K562 (cell line): ENCODE results near the gene FAM43B. TPM values are rescaled to one million over a fixed set of nuclear protein-coding genes. Genes with fewer than 3 reads are reported as not detected.

ENCODE experiments used
- ASH1L ChIP-seq: fragments of 450-650 bp; IDR thresholded peaks from 2 replicates; pipeline ENCODE4 v1.6.1; 2018; ENCODE audit warnings: borderline replicate concordance, mild to moderate bottlenecking, low read depth; ENCODE audit not compliant: partially characterized antibody
- CBX1 ChIP-seq: sonication (generic); IDR thresholded peaks from 2 replicates; pipeline ENCODE4 v1.6.1; 2016; ENCODE audit warnings: antibody characterized with exemption, low read depth, mild to moderate bottlenecking
- ETV5 ChIP-seq: sonication (generic); formaldehyde crosslinking; IDR thresholded peaks from 2 replicates; pipeline ENCODE4 v1.4.0; 2020; ENCODE audit warnings: low read depth, mild to moderate bottlenecking, missing genetic modification reagents
- KDM1A ChIP-seq, 2 experiments: fragments of 450-650 bp; IDR thresholded peaks; 2 replicates each; pipeline ENCODE4 v1.6.1; 2016; ENCODE audit warnings: mild to moderate bottlenecking in 2 of 2
- MED1 ChIP-seq: sonication (generic); formaldehyde crosslinking; IDR thresholded peaks from 2 replicates; pipeline ENCODE4 v1.8.1; 2023; ENCODE audit warnings: missing genetic modification reagents, borderline replicate concordance
- RBM39 ChIP-seq: fragments of 200-400 bp; formaldehyde crosslinking; optimal IDR thresholded peaks from 2 replicates; pipeline ENCODE3; 2018; ENCODE audit warnings: low read depth, low read length
- SIRT6 ChIP-seq: IDR thresholded peaks from one replicate; pipeline ENCODE4 v1.6.1; 2012; ENCODE audit warnings: low read depth, mild to moderate bottlenecking, control low read depth, inconsistent platforms, low read length, moderate library complexity
- TCF3 ChIP-seq: sonication (generic); formaldehyde crosslinking; IDR thresholded peaks from 2 replicates; pipeline ENCODE4 v1.4.0; 2020; ENCODE audit warnings: mild to moderate bottlenecking, missing genetic modification reagents
- YY1 ChIP-seq, 3 experiments: IDR thresholded peaks; 2 replicates each; pipeline ENCODE4 v1.6.1; 2011; ENCODE audit warnings: low read length in 2 of 3, mild to moderate bottlenecking in 2 of 3, moderate library complexity in 2 of 3, borderline replicate concordance in 1 of 3, control low read depth in 1 of 3, low read depth in 1 of 3; ENCODE audit not compliant: insufficient read depth in 3 of 3, insufficient replicate concordance in 2 of 3, control insufficient read depth in 1 of 3, insufficient read length in 1 of 3; ENCODE audit errors: extremely low read depth in 1 of 3
- ZNF143 ChIP-seq: sonication (generic); formaldehyde crosslinking; IDR thresholded peaks from 2 replicates; pipeline ENCODE4 v1.9.0; 2022; ENCODE audit warnings: mild to moderate bottlenecking, missing genetic modification reagents
- ZNF561 ChIP-seq: fragments of 450-650 bp; formaldehyde crosslinking; conservative IDR thresholded peaks from 2 replicates; pipeline ENCODE4 v1.4.0; 2020; ENCODE audit warnings: mild to moderate bottlenecking, moderate library complexity
- ZNF584 ChIP-seq: fragments of 200-800 bp; sonication (Bioruptor generic); IDR thresholded peaks from 2 replicates; pipeline ENCODE4 v1.6.1; 2016; ENCODE audit warnings: low read depth, mild to moderate bottlenecking, missing genetic modification characterization, missing compliant biosample characterization
- polyA plus RNA-seq, 8 experiments: library from polyadenylated mRNA; depleted of rRNA in 4 of 8; stranded (reverse) in 5 of 8; unstranded in 3 of 8; fragments of >200 nt; fragmentation: Nextera tagmentation in 2 of 8; fragmentation: Illumina TruSeq in 1 of 8; extraction: Ambion mirVana in 2 of 8; extraction: Trizol in 1 of 8; gene quantifications; 2 replicates each; pipeline versions ENCODE4 v1.2.1 to v1.2.3, GENCODE V29; 2011 to 2014; ENCODE audit warnings: inconsistent platforms in 1 of 8, missing spikeins in 1 of 8
- total RNA-seq, 7 experiments: library from RNA; depleted of rRNA in 6 of 7; stranded (reverse); fragments of >200 nt in 6 of 7; fragmentation: Illumina TruSeq in 2 of 7; extraction: Trizol in 2 of 7; gene quantifications; 2 replicates each; pipeline versions ENCODE4 v1.2.1 to v1.2.3, GENCODE V29; 2011 to 2021; ENCODE audit warnings: low replicate concordance in 1 of 7
- TF ChIP-seq, protein P1 (sequence below), 2 experiments: fragments of 450-650 bp; formaldehyde crosslinking in 1 of 2; IDR thresholded peaks; 2 replicates each; pipeline versions ENCODE4 v1.4.0 to v1.6.1; 2014 to 2020; ENCODE audit warnings: mild to moderate bottlenecking in 2 of 2, borderline replicate concordance in 1 of 2, low read depth in 1 of 2
- TF ChIP-seq, protein P2 (sequence below): sonication (generic); formaldehyde crosslinking; IDR thresholded peaks from 2 replicates; pipeline ENCODE4 v1.8.0; 2022; ENCODE audit warnings: missing genetic modification reagents, mild to moderate bottlenecking, borderline replicate concordance

FAM43B gene
- total and polyA plus RNA-seq, 9 of the 15 experiments (the other 6 are each of a cell fraction or from before 2014, with no cell fraction given) = not detected

- TF ChIP-seq, protein P1, sequence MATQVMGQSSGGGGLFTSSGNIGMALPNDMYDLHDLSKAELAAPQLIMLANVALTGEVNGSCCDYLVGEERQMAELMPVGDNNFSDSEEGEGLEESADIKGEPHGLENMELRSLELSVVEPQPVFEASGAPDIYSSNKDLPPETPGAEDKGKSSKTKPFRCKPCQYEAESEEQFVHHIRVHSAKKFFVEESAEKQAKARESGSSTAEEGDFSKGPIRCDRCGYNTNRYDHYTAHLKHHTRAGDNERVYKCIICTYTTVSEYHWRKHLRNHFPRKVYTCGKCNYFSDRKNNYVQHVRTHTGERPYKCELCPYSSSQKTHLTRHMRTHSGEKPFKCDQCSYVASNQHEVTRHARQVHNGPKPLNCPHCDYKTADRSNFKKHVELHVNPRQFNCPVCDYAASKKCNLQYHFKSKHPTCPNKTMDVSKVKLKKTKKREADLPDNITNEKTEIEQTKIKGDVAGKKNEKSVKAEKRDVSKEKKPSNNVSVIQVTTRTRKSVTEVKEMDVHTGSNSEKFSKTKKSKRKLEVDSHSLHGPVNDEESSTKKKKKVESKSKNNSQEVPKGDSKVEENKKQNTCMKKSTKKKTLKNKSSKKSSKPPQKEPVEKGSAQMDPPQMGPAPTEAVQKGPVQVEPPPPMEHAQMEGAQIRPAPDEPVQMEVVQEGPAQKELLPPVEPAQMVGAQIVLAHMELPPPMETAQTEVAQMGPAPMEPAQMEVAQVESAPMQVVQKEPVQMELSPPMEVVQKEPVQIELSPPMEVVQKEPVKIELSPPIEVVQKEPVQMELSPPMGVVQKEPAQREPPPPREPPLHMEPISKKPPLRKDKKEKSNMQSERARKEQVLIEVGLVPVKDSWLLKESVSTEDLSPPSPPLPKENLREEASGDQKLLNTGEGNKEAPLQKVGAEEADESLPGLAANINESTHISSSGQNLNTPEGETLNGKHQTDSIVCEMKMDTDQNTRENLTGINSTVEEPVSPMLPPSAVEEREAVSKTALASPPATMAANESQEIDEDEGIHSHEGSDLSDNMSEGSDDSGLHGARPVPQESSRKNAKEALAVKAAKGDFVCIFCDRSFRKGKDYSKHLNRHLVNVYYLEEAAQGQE (IDR thresholded peaks at IDR 0.05; ENCODE audit: borderline replicate concordance) = peak; percentile 22; the same call in 1 of the 2 replicates
- TF ChIP-seq, protein P1 (CRISPR knock-in tag; IDR thresholded peaks at IDR 0.05; ENCODE audit: low read depth) = 0 out of 2 replicates have a peak, but pooled peaks have one; percentile 53
- TF ChIP-seq, protein P2, sequence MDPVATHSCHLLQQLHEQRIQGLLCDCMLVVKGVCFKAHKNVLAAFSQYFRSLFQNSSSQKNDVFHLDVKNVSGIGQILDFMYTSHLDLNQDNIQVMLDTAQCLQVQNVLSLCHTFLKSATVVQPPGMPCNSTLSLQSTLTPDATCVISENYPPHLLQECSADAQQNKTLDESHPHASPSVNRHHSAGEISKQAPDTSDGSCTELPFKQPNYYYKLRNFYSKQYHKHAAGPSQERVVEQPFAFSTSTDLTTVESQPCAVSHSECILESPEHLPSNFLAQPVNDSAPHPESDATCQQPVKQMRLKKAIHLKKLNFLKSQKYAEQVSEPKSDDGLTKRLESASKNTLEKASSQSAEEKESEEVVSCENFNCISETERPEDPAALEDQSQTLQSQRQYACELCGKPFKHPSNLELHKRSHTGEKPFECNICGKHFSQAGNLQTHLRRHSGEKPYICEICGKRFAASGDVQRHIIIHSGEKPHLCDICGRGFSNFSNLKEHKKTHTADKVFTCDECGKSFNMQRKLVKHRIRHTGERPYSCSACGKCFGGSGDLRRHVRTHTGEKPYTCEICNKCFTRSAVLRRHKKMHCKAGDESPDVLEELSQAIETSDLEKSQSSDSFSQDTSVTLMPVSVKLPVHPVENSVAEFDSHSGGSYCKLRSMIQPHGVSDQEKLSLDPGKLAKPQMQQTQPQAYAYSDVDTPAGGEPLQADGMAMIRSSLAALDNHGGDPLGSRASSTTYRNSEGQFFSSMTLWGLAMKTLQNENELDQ = 0 out of 2 replicates have a peak, but pooled peaks have one; percentile 60
- TF ChIP-seq YY1 (IDR thresholded peaks at IDR 0.05; ENCODE audit: borderline replicate concordance in 1 of 3, control insufficient read depth in 1 of 3, extremely low read depth in 1 of 3, insufficient read depth in 3 of 3, insufficient read length in 1 of 3, insufficient replicate concordance in 2 of 3, low read depth in 1 of 3, low read length in 2 of 3) = peak in 1 of 3 experiments; percentile 18
- TF ChIP-seq CBX1 = peak; percentile 92
- TF ChIP-seq MED1 (CRISPR knock-in tag) = no peak
- TF ChIP-seq ZNF584 (CRISPR knock-in tag) = no peak
- no peak for TF ChIP-seq ASH1L
- TF ChIP-seq ZNF561 (CRISPR knock-in tag) = no peak
- no peak for TF ChIP-seq SIRT6
- no peak for TF ChIP-seq KDM1A (IDR thresholded peaks at IDR 0.05)
- TF ChIP-seq RBM39 = no peak
- TF ChIP-seq TCF3 (CRISPR knock-in tag) = 0 out of 2 replicates have a peak, but pooled peaks have one; percentile 42
- TF ChIP-seq ETV5 (CRISPR knock-in tag) = peak; percentile 97
- TF ChIP-seq ZNF143 (CRISPR knock-in tag) = no peak
- TF ChIP-seq, all 486 proteins: peak for 142
Measured at GRCh38 chr1:20507564-20508410, 44.6 kb upstream of the FAM43B start, which contains the start of gene MUL1 (continued).
